Heart left ventricle (tissue), 16 donors: ENCODE data around the gene EML1. TPM values are rescaled to one million over a fixed set of nuclear protein-coding genes. Genes with fewer than 3 reads are reported as not detected.

Experiments used
- ATAC-seq, 4 donors: fragments of 200-7000 bp; cut with Tn5 transposase; one replicate each; pipeline ENCODE4 v1.9.1; 2020 to 2022; ENCODE audit warnings: moderate library complexity in 4 of 4, mild to moderate bottlenecking in 3 of 4, moderate number of reproducible peaks in 1 of 4
- DNase-seq, 5 donors: peaks; one replicate each; pipeline ENCODE4 v3.0.0-alpha.2; 2020
- H3K27ac ChIP-seq, 12 donors: fragments of 200-600 bp; sonication (generic) in 4 of 12; one replicate each; pipeline versions ENCODE4 v1.5.0 to v1.8.0; 2016 to 2022; ENCODE audit warnings: mild to moderate bottlenecking in 2 of 12
- H3K27me3 ChIP-seq, 9 donors: fragments of 200-600 bp; sonication (generic) in 2 of 9; one replicate each; pipeline versions ENCODE4 v1.5.1 to v1.8.0; 2016 to 2022; ENCODE audit warnings: mild to moderate bottlenecking in 3 of 9
- H3K36me3 ChIP-seq, 9 donors: fragments of 200-600 bp; sonication (generic) in 2 of 9; one replicate each; pipeline versions ENCODE4 v1.5.0 to v1.8.0; 2018 to 2022; ENCODE audit warnings: mild to moderate bottlenecking in 2 of 9
- H3K4me1 ChIP-seq, 12 donors: fragments of 200-600 bp; sonication (generic) in 4 of 12; one replicate each; pipeline versions ENCODE4 v1.5.0 to v1.8.0; 2016 to 2022; ENCODE audit warnings: mild to moderate bottlenecking in 3 of 12
- H3K4me3 ChIP-seq, 12 donors: fragments of 200-600 bp; sonication (generic) in 4 of 12; one replicate each; pipeline versions ENCODE4 v1.5.0 to v1.8.0; 2017 to 2022; ENCODE audit warnings: mild to moderate bottlenecking in 9 of 12, moderate library complexity in 4 of 12
- H3K9me3 ChIP-seq, 12 donors: fragments of 200-600 bp; sonication (generic) in 4 of 12; one replicate each; pipeline versions ENCODE4 v1.5.0 to v1.8.0; 2016 to 2022; ENCODE audit warnings: mild to moderate bottlenecking in 1 of 12
- POLR2A ChIP-seq, 2 donors: fragments of 450-650 bp; IDR thresholded peaks; one replicate each; pipeline ENCODE4 v1.6.1; 2017; ENCODE audit warnings: antibody characterized with exemption in 2 of 2, mild to moderate bottlenecking in 2 of 2, moderate library complexity in 2 of 2
- WGBS, 4 donors: extraction: QIAGEN DNeasy Blood & Tissue Kit in 2 of 4; methylation state at CpG; one replicate each; pipeline versions ENCODE4 v1.1.5 to v1.1.7; 2013 to 2018; 5-methylcytosine and 5-hydroxymethylcytosine counted together
- intact Hi-C, 10 donors: fragments of 100-400 bp; cut with DNase I; formaldehyde crosslinking; loops; one replicate each; pipeline versions ENCODE4 v1.11.1 to v1.14.2; 2022
- polyA plus RNA-seq, 2 donors: library from polyadenylated mRNA; stranded (reverse); fragments of 200-250 nt; gene quantifications; one replicate each; pipeline ENCODE4 v1.2.3, GENCODE V29; 2013
- total RNA-seq, 9 donors: library from RNA; depleted of rRNA in 2 of 9; stranded (reverse); fragments of >200 nt in 2 of 9; fragmentation: NEBNext Ultra II Directional in 3 of 9; extraction: Animal tissue kit (Norgen Biotek cat#: 25700) in 3 of 9; gene quantifications; one replicate each; pipeline versions ENCODE4 v1.1.0 to v1.2.4, GENCODE V29; 2016 to 2023
- TF ChIP-seq, protein P1 (sequence below), 12 donors: fragments of 200-600 bp; sonication (generic) in 4 of 12; IDR thresholded peaks; one replicate each; pipeline versions ENCODE4 v1.5.0 to v1.8.0; 2018 to 2022; ENCODE audit warnings: antibody characterized with exemption in 12 of 12, mild to moderate bottlenecking in 5 of 12
- donor health status: ischemic (EF 13 %, LVEDD 7.1; RV severe dilation, severe dysfunction).
- donor health status: healthy with polysubstance abuse.
- donor health status: DM: no; HTN: yes; CAD: no.
- donor health status: DM: no; HTN: no; CAD: no.
- donor health status: ischemic (EF 25% LVEDD 6.9; RV normal size, moderate dysfunction).
- donor health status: ischemic (EF 25% LVEDD 5.7; RV mildly dilated, moderate dysfunction).
- donor health status: healthy.
- donor health status: DM: yes; HTN: yes; CAD: no.
- donor health status: ischemic (EF 35%, LVEDD 5.7; RV mildly dilated, moderate dysfunction).
- donor health status: nonischemic (EF 11% LVEDD 7.7; RV severe dilation, severe dysfunction).
- donor health status: DM: yes; HTN: yes; CAD: no.
- donor health status: PGD.
- donor health status: ischemic (EF 29% LVEDD 5.4; RV normal size, mild dysfunction).
- donor health status: nonischemic (EF 23%, LVEDD 6.1; RV moderate dilation, normal function).

EML1 gene
- total and polyA plus RNA-seq, 11 donors = 7.4 to 49.7 (median 39.3) TPM

DNA sequence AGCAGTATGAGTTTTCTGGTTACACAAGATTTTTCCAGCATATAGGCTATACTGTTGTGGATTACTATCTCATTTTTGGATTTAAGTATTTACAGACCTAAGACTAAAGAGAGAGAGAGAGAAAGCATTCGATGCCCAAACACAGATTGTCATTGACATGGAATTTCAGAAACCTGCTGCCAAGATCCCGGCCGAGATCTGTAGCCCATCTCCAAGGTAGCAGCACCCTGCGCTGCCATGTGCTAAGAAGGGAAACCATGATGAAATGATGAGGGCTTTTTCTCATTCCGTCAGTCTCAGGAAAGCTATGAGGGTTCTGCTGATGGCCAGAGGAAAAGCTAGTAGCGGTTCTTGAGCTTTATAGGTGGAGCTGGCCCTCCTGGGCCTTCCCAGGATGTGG, 136.4 kb downstream of the EML1 start:
- Histone ChIP-seq H3K9me3 (peaks cover 0 to 5% (median 0%) of the 10 kb centered on the region in 12 donors), H3K27ac (no peak overlapping the region), H3K4me3 (no peak overlapping the region), H3K36me3 (peaks cover 0 to 32% (median 12%) of the 10 kb centered on the region in 9 donors), H3K4me1 (no peaks in the 10 kb centered on the region), H3K27me3 (no peaks in the 10 kb centered on the region)
- intact Hi-C loops = no loop called here
- ATAC-seq = no peak
- DNase-seq = no peak
- TF ChIP-seq, protein P1, sequence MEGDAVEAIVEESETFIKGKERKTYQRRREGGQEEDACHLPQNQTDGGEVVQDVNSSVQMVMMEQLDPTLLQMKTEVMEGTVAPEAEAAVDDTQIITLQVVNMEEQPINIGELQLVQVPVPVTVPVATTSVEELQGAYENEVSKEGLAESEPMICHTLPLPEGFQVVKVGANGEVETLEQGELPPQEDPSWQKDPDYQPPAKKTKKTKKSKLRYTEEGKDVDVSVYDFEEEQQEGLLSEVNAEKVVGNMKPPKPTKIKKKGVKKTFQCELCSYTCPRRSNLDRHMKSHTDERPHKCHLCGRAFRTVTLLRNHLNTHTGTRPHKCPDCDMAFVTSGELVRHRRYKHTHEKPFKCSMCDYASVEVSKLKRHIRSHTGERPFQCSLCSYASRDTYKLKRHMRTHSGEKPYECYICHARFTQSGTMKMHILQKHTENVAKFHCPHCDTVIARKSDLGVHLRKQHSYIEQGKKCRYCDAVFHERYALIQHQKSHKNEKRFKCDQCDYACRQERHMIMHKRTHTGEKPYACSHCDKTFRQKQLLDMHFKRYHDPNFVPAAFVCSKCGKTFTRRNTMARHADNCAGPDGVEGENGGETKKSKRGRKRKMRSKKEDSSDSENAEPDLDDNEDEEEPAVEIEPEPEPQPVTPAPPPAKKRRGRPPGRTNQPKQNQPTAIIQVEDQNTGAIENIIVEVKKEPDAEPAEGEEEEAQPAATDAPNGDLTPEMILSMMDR (IDR thresholded peaks at IDR 0.05) = no peak
- no peak for TF ChIP-seq POLR2A (IDR thresholded peaks at IDR 0.05)
- 94 to 97% (median 96%) methylated on average over 6 of the region's 6 CpGs for WGBS, 4 donors

DNA sequence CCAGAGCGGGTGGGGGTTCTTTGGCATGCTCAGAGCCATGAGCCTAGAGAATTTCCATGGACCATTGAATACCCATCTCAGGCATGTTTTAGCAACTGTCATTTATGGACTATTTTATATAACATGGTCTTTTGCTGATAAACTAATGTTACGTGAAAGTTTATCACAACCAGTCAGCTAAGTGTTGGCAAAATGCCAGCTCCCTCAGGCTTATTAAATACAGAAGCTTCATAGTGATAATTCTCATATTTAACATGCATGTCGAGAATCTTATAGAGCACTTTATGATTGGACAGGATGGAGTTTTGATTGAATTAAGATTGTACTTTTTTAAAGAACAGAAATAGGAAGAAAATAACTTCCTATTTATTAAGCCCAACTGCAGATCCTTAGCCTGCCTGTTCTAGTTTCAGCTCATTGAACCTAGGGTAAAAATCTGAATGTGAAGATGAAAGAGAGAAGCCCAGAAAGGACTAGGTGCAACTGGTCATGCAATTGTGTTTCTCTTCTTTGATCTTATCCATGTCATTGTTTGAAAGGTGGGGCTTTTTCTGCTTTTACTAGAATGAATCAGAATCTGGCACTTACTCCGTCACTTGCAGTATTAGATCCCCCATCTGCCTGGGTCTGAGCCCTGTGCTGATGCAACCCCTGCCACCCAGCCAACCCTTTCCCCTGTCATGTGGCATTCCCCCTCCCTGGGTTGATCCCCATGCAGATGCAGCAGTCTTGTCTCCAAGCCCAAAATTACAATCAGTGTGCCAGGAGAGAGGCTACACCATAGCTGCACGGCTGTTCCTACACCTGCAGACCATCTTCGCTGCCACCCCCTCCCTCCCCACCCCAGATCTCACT, 137.4 kb downstream of the EML1 start:
- H3K4me1 ChIP-seq = no peaks in the 10 kb centered on the region
- H3K27ac ChIP-seq = no peak overlapping the region
- peaks cover 0 to 5% (median 0%) of the 10 kb centered on the region in 12 donors for H3K9me3 ChIP-seq
- ATAC-seq (no peak), DNase-seq (no peak)
- peaks cover 0 to 37% (median 11%) of the 10 kb centered on the region in 9 donors for H3K36me3 ChIP-seq
- intact Hi-C loops = no loop called here
- 80 to 85% (median 84%) methylated on average over 6 of the region's 6 CpGs for WGBS, 4 donors
- H3K4me3 ChIP-seq = no peak overlapping the region
- no peak for TF ChIP-seq POLR2A (IDR thresholded peaks at IDR 0.05)
- TF ChIP-seq, protein P1 (IDR thresholded peaks at IDR 0.05) = no peak
- no peaks in the 10 kb centered on the region for H3K27me3 ChIP-seq

DNA sequence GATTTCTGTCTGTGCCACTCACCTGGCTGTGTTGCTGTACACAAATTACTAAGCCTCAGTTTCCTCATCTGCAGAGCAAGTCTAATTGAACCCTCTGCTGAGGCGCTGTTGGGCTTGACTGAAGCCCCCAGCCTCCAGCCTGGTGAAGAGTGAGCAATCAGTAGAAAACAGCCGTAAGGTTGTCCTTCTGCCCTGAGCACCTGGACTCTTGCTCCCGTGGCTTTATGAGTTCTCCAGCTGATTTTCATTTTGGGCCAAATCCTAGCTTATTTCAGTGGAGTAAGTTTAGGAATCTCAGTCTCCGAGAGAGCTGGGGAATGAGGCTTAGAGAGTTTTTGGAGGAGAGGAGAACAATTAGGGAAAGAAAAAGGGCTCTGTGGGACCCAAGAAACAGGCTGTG, 138.1 kb downstream of the EML1 start:
- Histone ChIP-seq H3K36me3 (peaks cover 0 to 41% (median 18%) of the 10 kb centered on the region in 9 donors), H3K9me3 (peaks cover 0 to 5% (median 0%) of the 10 kb centered on the region in 12 donors), H3K27me3 (no peaks in the 10 kb centered on the region), H3K4me1 (no peaks in the 10 kb centered on the region), H3K27ac (no peak overlapping the region), H3K4me3 (no peak overlapping the region)
- ATAC-seq = no peak
- intact Hi-C loops = no loop called here
- no peak for DNase-seq
- WGBS, 4 donors = 93 to 96% (median 95%) methylated on average over 4 of the region's 4 CpGs
- no peak for TF ChIP-seq POLR2A (IDR thresholded peaks at IDR 0.05)
- TF ChIP-seq, protein P1 (IDR thresholded peaks at IDR 0.05) = no peak

DNA sequence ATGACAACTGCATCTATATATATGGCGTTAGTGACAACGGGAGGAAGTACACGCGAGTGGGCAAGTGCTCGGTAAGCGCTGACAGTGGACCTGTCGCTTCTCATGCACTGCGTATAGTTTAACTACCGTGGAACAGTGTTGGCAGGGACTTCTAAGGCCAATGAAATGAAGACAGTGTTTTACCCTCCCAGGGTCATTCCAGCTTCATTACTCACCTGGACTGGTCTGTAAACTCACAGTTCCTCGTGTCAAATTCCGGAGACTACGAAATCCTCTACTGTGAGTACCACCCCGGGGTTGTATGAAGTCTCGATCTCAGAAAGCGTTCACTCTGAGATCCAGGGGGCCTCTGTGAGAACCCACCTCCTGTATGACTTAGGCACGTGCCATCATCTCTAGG, 142.8 kb downstream of the EML1 start:
- Histone ChIP-seq H3K4me1 (no peaks in the 10 kb centered on the region), H3K36me3 (peaks cover 0 to 73% (median 55%) of the 10 kb centered on the region in 9 donors), H3K9me3 (no peaks in the 10 kb centered on the region), H3K27me3 (no peaks in the 10 kb centered on the region), H3K27ac (no peak overlapping the region), H3K4me3 (no peak overlapping the region)
- DNase-seq = no peak
- ATAC-seq = no peak
- WGBS, 4 donors = 95 to 98% (median 97%) methylated on average over 16 of the region's 16 CpGs
- TF ChIP-seq POLR2A (IDR thresholded peaks at IDR 0.05) = no peak
- TF ChIP-seq, protein P1 (IDR thresholded peaks at IDR 0.05) = no peak
- intact Hi-C loops = no loop called here
